HL-60 (cell line): ENCODE data around the gene RTN4IP1.

Experiments used
- GABPA ChIP-seq: IDR thresholded peaks from 2 replicates; pipeline ENCODE4 v1.6.1; 2012; ENCODE audit warnings: low read depth
- POLR2AphosphoS5 ChIP-seq: IDR thresholded peaks from 2 replicates; pipeline ENCODE4 v1.6.1; 2012; ENCODE audit warnings: low read depth
- TF ChIP-seq, protein P1 (sequence below): IDR thresholded peaks from one replicate; pipeline ENCODE4 v1.5.1; 2011; ENCODE audit warnings: low read length, control low read depth, inconsistent platforms; ENCODE audit not compliant: insufficient read depth
- TF ChIP-seq, protein P2 (sequence below): IDR thresholded peaks from 2 replicates; pipeline ENCODE4 v1.6.1; 2012; ENCODE audit warnings: low read depth; ENCODE audit not compliant: insufficient replicate concordance

DNA sequence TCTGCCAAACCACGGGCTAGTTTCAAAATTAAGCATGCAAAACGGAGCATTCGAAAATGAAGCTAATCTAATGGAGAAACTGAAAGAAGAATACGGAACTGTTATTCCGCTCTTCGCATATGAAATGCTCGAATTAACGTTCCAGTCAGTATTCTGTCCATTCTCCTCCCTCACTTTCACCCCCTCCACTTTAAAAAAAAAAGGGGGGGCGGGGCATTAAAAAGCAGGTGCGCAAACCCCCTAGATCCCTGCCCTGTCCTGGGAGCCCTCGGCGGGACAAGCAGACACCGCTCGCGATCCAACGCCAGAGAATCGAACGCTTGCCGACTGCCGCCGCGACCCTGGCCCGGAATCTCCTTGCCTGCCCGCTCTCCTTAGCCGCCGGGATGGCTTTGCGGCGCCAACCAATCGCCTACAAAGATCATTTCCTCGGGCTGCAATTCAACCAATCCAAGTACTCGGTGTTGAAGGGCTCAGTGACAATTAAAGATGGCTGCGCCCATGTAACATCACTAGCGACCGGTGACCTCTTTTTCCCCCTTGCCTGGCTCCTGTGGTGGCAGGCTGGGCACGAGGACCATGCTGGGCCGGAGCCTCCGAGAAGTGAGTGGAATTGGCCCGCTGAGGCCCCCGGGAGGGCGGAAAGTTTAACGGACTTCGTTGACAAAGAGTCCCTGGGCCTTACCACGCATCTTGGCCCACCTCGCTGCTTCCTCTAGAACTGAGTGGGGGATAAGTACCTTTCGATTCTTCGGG lies at the start of gene RTN4IP1, which contains the start of gene QRSL1:
- TF ChIP-seq, protein P1, sequence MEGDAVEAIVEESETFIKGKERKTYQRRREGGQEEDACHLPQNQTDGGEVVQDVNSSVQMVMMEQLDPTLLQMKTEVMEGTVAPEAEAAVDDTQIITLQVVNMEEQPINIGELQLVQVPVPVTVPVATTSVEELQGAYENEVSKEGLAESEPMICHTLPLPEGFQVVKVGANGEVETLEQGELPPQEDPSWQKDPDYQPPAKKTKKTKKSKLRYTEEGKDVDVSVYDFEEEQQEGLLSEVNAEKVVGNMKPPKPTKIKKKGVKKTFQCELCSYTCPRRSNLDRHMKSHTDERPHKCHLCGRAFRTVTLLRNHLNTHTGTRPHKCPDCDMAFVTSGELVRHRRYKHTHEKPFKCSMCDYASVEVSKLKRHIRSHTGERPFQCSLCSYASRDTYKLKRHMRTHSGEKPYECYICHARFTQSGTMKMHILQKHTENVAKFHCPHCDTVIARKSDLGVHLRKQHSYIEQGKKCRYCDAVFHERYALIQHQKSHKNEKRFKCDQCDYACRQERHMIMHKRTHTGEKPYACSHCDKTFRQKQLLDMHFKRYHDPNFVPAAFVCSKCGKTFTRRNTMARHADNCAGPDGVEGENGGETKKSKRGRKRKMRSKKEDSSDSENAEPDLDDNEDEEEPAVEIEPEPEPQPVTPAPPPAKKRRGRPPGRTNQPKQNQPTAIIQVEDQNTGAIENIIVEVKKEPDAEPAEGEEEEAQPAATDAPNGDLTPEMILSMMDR, result no peak
- TF ChIP-seq POLR2AphosphoS5, result peak; percentile 65
- no peak for TF ChIP-seq GABPA
- TF ChIP-seq, protein P2, sequence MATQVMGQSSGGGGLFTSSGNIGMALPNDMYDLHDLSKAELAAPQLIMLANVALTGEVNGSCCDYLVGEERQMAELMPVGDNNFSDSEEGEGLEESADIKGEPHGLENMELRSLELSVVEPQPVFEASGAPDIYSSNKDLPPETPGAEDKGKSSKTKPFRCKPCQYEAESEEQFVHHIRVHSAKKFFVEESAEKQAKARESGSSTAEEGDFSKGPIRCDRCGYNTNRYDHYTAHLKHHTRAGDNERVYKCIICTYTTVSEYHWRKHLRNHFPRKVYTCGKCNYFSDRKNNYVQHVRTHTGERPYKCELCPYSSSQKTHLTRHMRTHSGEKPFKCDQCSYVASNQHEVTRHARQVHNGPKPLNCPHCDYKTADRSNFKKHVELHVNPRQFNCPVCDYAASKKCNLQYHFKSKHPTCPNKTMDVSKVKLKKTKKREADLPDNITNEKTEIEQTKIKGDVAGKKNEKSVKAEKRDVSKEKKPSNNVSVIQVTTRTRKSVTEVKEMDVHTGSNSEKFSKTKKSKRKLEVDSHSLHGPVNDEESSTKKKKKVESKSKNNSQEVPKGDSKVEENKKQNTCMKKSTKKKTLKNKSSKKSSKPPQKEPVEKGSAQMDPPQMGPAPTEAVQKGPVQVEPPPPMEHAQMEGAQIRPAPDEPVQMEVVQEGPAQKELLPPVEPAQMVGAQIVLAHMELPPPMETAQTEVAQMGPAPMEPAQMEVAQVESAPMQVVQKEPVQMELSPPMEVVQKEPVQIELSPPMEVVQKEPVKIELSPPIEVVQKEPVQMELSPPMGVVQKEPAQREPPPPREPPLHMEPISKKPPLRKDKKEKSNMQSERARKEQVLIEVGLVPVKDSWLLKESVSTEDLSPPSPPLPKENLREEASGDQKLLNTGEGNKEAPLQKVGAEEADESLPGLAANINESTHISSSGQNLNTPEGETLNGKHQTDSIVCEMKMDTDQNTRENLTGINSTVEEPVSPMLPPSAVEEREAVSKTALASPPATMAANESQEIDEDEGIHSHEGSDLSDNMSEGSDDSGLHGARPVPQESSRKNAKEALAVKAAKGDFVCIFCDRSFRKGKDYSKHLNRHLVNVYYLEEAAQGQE, result peak; percentile 33
